Endothelial cell of umbilical vein (primary cell): ENCODE results near the gene HPSE2. TPM values are rescaled to one million over a fixed set of nuclear protein-coding genes. Genes with fewer than 3 reads are reported as not detected.

ENCODE experiments used
- BruUV-seq: library from RNA; stranded (reverse); fragments of 400-500 nt; replicated peaks from 2 replicates; lab custom pipeline; 2021; lab: Mats Ljungman, UMichigan
- CTCF ChIA-PET: fragments of 300-600, 350-600 bp; sonication (Branson Sonifier 250); formaldehyde crosslinking; loops from one replicate; lab custom pipeline; 2021; ENCODE audit warnings: antibody characterized with exemption, inconsistent platforms; lab: Charles Lee
- POLR2A ChIA-PET: fragments of 300-600, 350-600 bp; sonication (Branson Sonifier 250); formaldehyde crosslinking; loops from one replicate; lab custom pipeline; 2021; ENCODE audit warnings: antibody characterized with exemption, inconsistent platforms; lab: Charles Lee
- DNase-seq: peaks from one replicate; pipeline ENCODE4 v3.0.0-alpha.2; 2011; ENCODE audit warnings: low read depth, low spot score
- FAIRE-seq: peaks from 2 replicates; lab custom pipeline; 2011; peaks lifted over from hg19 to GRCh38; lab: Jason Lieb, UNC
- H2AFZ ChIP-seq: 2 replicates; pipeline ENCODE4 v1.6.0; 2012; ENCODE audit warnings: low read depth, low read length, control low read depth, inconsistent platforms
- H3K27ac ChIP-seq: 2 replicates; pipeline ENCODE4 v1.5.1; 2011; ENCODE audit warnings: low read depth, mild to moderate bottlenecking, control low read depth, low read length, moderate library complexity; ENCODE audit not compliant: insufficient read depth
- H3K27me3 ChIP-seq, 2 experiments: 2 replicates each; pipeline versions ENCODE4 v1.6.0 to v1.6.1; 2011; ENCODE audit warnings: low read length in 2 of 2, mixed read lengths in 1 of 2; ENCODE audit not compliant: control insufficient read depth in 2 of 2, insufficient read depth in 2 of 2
- H3K36me3 ChIP-seq, 2 experiments: 2 replicates in 1 of 2; 3 replicates in 1 of 2; pipeline ENCODE4 v1.5.1; 2011; ENCODE audit warnings: low read length in 2 of 2, mild to moderate bottlenecking in 1 of 2, moderate library complexity in 1 of 2; ENCODE audit not compliant: control insufficient read depth in 2 of 2, insufficient read depth in 2 of 2; ENCODE audit errors: extremely low read depth in 1 of 2
- H3K4me1 ChIP-seq: 3 replicates; pipeline ENCODE4 v1.5.1; 2011; ENCODE audit warnings: mild to moderate bottlenecking, low read length; ENCODE audit not compliant: control insufficient read depth, insufficient read depth; ENCODE audit errors: extremely low read depth
- H3K4me2 ChIP-seq: 2 replicates; pipeline ENCODE4 v1.6.1; 2011; ENCODE audit warnings: low read length, control low read depth, mixed read lengths; ENCODE audit not compliant: insufficient read depth
- H3K4me3 ChIP-seq, 3 experiments: fragments of 200-600 bp in 1 of 3; sonication (generic), shearing (Covaris generic) in 1 of 3; replicated peaks in 1 of 3; 2 replicates each; pipeline ENCODE4 v1.5.1; 2011 to 2016; ENCODE audit warnings: control low read depth in 3 of 3, low read length in 3 of 3, mild to moderate bottlenecking in 2 of 3, inconsistent platforms in 1 of 3, low read depth in 1 of 3, moderate library complexity in 1 of 3; ENCODE audit not compliant: insufficient read depth in 1 of 3
- H3K79me2 ChIP-seq: 2 replicates; pipeline ENCODE4 v1.6.0; 2012; ENCODE audit warnings: low read length, inconsistent platforms; ENCODE audit not compliant: control insufficient read depth, insufficient read depth
- H3K9ac ChIP-seq: replicated peaks from 2 replicates; pipeline ENCODE3; 2011; ENCODE audit warnings: low read length, control low read depth; ENCODE audit not compliant: insufficient read depth; ENCODE audit errors: extremely low read depth
- H3K9me1 ChIP-seq: replicated peaks from 3 replicates; pipeline ENCODE4 v1.6.0; 2011; ENCODE audit warnings: mild to moderate bottlenecking, low read length; ENCODE audit not compliant: control insufficient read depth, insufficient read depth; ENCODE audit errors: extremely low read depth
- H3K9me3 ChIP-seq: replicated peaks from 2 replicates; pipeline ENCODE4 v1.5.1; 2012; ENCODE audit warnings: low read length, inconsistent platforms; ENCODE audit not compliant: control insufficient read depth, insufficient read depth
- H4K20me1 ChIP-seq: replicated peaks from 2 replicates; pipeline ENCODE3; 2011; ENCODE audit warnings: mild to moderate bottlenecking, low read length; ENCODE audit not compliant: control insufficient read depth, insufficient read depth; ENCODE audit errors: extremely low read depth
- EZH2 ChIP-seq: IDR thresholded peaks from 2 replicates; pipeline ENCODE4 v1.6.1; 2012; ENCODE audit warnings: borderline replicate concordance, low read depth, mild to moderate bottlenecking, moderate library complexity, low read length, inconsistent platforms; ENCODE audit not compliant: severe bottlenecking
- GATA2 ChIP-seq: IDR thresholded peaks from 2 replicates; pipeline ENCODE4 v1.7.0; 2011; ENCODE audit warnings: low read depth, mild to moderate bottlenecking, moderate library complexity, mixed read lengths, low read length; ENCODE audit not compliant: insufficient read length, insufficient read depth
- JUN ChIP-seq: IDR thresholded peaks from 2 replicates; pipeline ENCODE4 v1.6.1; 2011; ENCODE audit warnings: borderline replicate concordance, low read depth; ENCODE audit not compliant: insufficient read length, insufficient read depth
- MYC ChIP-seq: IDR thresholded peaks from one replicate; pipeline ENCODE4 v1.6.1; 2011; ENCODE audit warnings: mild to moderate bottlenecking, low read depth, low read length
- dilution Hi-C: fragments of 300-500 bp; cut with MboI; formaldehyde crosslinking; loops from one replicate; pipeline ENCODE4 v1.15.0; 2019; ENCODE audit warnings: low sequenced_read_pairs; ENCODE audit not compliant: extremely low pct_ligation_motif_present
- intact Hi-C: fragments of 100-400 bp; cut with micrococcal nuclease; formaldehyde crosslinking; loops from one replicate; pipeline ENCODE4 v1.10.0; 2022
- polyA plus RNA-seq, 4 experiments: library from polyadenylated mRNA; depleted of rRNA in 3 of 4; stranded (reverse) in 3 of 4; unstranded in 1 of 4; fragments of >200 nt; gene quantifications; 2 replicates each; pipeline versions ENCODE4 v1.2.1 to v1.2.3, GENCODE V29; 2011 to 2012; ENCODE audit warnings: missing spikeins in 1 of 4
- total RNA-seq: library from RNA; stranded (reverse); gene quantifications from 2 replicates; pipeline ENCODE4 v1.2.3, GENCODE V29; 2021
- TF ChIP-seq, protein P1 (sequence below): IDR thresholded peaks from 2 replicates; pipeline ENCODE4 v1.6.1; 2011; ENCODE audit not compliant: insufficient read depth, insufficient read length
- TF ChIP-seq, protein P2 (sequence below), 2 donors: IDR thresholded peaks; 1 replicate in 1 of 2; 2 replicates in 1 of 2; pipeline ENCODE4 v1.5.1; 2011; ENCODE audit warnings: low read length in 2 of 2, mild to moderate bottlenecking in 2 of 2, moderate library complexity in 2 of 2, control low read depth in 1 of 2, inconsistent platforms in 1 of 2, low read depth in 1 of 2; ENCODE audit not compliant: insufficient read depth in 1 of 2; ENCODE audit errors: extremely low read depth in 1 of 2

Gene HPSE2
- total and polyA plus RNA-seq, 2 donors (not counting 3 experiments of a cell fraction or from before 2014, with no cell fraction given): not detected

DNA sequence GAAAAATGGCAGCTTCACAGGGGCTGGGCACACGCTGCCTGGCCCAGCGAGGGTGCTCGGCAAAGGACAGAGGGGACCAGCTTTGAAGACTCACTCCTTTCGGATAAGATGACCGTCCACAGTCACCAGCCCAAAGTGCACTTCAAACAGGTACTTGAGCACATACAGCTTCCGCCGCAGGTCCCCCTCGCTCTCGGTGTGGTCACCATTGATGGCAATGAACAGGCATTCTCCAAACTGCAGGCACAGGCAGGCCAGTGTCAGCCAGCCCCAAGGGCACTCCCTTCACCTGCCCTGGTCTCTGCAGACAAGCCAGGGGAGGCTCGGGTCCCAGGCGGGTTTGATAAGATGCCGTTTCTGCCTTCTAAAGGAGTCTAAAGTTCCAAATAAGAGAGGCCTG, 800.5 kb downstream of the HPSE2 start:
- Histone ChIP-seq H2AFZ (no peak overlapping the region), H4K20me1 (no peaks in the 10 kb centered on the region), H3K4me2 (no peak overlapping the region), H3K4me3 (no peak overlapping the region), H3K27ac (peak overlapping the region; percentile 74), H3K27me3 (no peaks in the 10 kb centered on the region), H3K9me3 (no peaks in the 10 kb centered on the region), H3K9me1 (no peaks in the 10 kb centered on the region), H3K4me1 (peaks cover 13% of the 10 kb centered on the region), H3K36me3 (peaks cover 21 to 30% of the 10 kb centered on the region in 2 experiments), H3K79me2 (no peaks in the 10 kb centered on the region), H3K9ac (peak overlapping the region; percentile 38)
- no TSS peak for BruUV-seq
- TF ChIP-seq JUN (no peak), EZH2 (no peak), GATA2 (no peak), MYC (no peak)
- TF ChIP-seq, protein P1, sequence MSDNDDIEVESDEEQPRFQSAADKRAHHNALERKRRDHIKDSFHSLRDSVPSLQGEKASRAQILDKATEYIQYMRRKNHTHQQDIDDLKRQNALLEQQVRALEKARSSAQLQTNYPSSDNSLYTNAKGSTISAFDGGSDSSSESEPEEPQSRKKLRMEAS: no peak
- TF ChIP-seq, protein P2, sequence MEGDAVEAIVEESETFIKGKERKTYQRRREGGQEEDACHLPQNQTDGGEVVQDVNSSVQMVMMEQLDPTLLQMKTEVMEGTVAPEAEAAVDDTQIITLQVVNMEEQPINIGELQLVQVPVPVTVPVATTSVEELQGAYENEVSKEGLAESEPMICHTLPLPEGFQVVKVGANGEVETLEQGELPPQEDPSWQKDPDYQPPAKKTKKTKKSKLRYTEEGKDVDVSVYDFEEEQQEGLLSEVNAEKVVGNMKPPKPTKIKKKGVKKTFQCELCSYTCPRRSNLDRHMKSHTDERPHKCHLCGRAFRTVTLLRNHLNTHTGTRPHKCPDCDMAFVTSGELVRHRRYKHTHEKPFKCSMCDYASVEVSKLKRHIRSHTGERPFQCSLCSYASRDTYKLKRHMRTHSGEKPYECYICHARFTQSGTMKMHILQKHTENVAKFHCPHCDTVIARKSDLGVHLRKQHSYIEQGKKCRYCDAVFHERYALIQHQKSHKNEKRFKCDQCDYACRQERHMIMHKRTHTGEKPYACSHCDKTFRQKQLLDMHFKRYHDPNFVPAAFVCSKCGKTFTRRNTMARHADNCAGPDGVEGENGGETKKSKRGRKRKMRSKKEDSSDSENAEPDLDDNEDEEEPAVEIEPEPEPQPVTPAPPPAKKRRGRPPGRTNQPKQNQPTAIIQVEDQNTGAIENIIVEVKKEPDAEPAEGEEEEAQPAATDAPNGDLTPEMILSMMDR (IDR thresholded peaks at IDR 0.05; ENCODE audit: extremely low read depth in 1 of 2, insufficient read depth in 1 of 2, low read depth in 1 of 2, low read length in 2 of 2): no peak
- ChIA-PET POLR2A (no interaction called here), CTCF (interaction anchor here (1.3 to 3.7 kb wide), 3 partner anchors 10 to 812 kb away, joined by 3 to 25 read pairs (median 19); no protein-coding TSS in a partner anchor)
- FAIRE-seq (no peak), DNase-seq (no peak)
- intact Hi-C loops (no loop called here), dilution Hi-C loops (no loop called here)
